Heart right ventricle (tissue), 16 donors: Measurements from ENCODE around the gene BBIP1. TPM values are rescaled to one million over a fixed set of nuclear protein-coding genes. Genes with fewer than 3 reads are reported as not detected.

Experiments used
- ATAC-seq, 8 donors: fragments of 200-7000 bp; cut with Tn5 transposase; one replicate each; pipeline ENCODE4 v1.9.1; 2020; ENCODE audit warnings: mild to moderate bottlenecking in 8 of 8, moderate library complexity in 8 of 8, moderate number of reproducible peaks in 1 of 8
- DNase-seq, 2 donors: peaks; one replicate each; pipeline ENCODE4 v3.0.0-alpha.2; 2020
- H3K27ac ChIP-seq, 10 donors: fragments of 200-600 bp; sonication (generic) in 2 of 10; one replicate each; pipeline versions ENCODE4 v1.5.0 to v1.8.0; 2020 to 2022; ENCODE audit warnings: mild to moderate bottlenecking in 3 of 10
- H3K27me3 ChIP-seq, 7 donors: fragments of 200-600 bp; one replicate each; pipeline ENCODE4 v1.8.0; 2021 to 2022; ENCODE audit warnings: mild to moderate bottlenecking in 2 of 7
- H3K36me3 ChIP-seq, 9 donors: fragments of 200-600 bp; sonication (generic) in 1 of 9; one replicate each; pipeline versions ENCODE4 v1.5.0 to v1.8.0; 2020 to 2022; ENCODE audit warnings: mild to moderate bottlenecking in 2 of 9
- H3K4me1 ChIP-seq, 9 donors: fragments of 200-600 bp; sonication (generic) in 1 of 9; one replicate each; pipeline versions ENCODE4 v1.5.0 to v1.8.0; 2020 to 2022; ENCODE audit warnings: mild to moderate bottlenecking in 4 of 9
- H3K4me3 ChIP-seq, 10 donors: fragments of 200-600 bp; sonication (generic) in 2 of 10; one replicate each; pipeline versions ENCODE4 v1.5.0 to v1.8.0; 2020 to 2022; ENCODE audit warnings: mild to moderate bottlenecking in 7 of 10, moderate library complexity in 2 of 10
- H3K9me3 ChIP-seq, 11 donors: fragments of 200-600 bp in 10 of 11; sonication (generic) in 2 of 11; one replicate each; pipeline versions ENCODE4 v1.5.0 to v1.8.0; 2013 to 2022; ENCODE audit warnings: mild to moderate bottlenecking in 2 of 11, control low read depth in 1 of 11, moderate library complexity in 1 of 11
- CTCF ChIP-seq, 9 donors: fragments of 200-600 bp; sonication (generic) in 2 of 9; IDR thresholded peaks; one replicate each; pipeline versions ENCODE4 v1.5.0 to v1.8.0; 2021 to 2022; ENCODE audit warnings: antibody characterized with exemption in 9 of 9, mild to moderate bottlenecking in 5 of 9, moderate library complexity in 1 of 9
- WGBS, 2 donors: extraction: QIAGEN DNeasy Blood & Tissue Kit; methylation state at CpG; one replicate each; pipeline ENCODE4 v1.1.7; 2013; ENCODE audit warnings: inconsistent platforms in 1 of 2; 5-methylcytosine and 5-hydroxymethylcytosine counted together
- intact Hi-C, 10 donors: fragments of 100-400 bp; cut with DNase I; formaldehyde crosslinking; loops; one replicate each; pipeline versions ENCODE4 v1.11.1 to v1.14.2; 2022
- polyA plus RNA-seq, 2 donors: library from polyadenylated mRNA; stranded (reverse); fragments of 200-250 nt; gene quantifications; one replicate each; pipeline ENCODE4 v1.2.3, GENCODE V29; 2013
- total RNA-seq, 10 donors: library from RNA; stranded (reverse); fragmentation: NEBNext Ultra II Directional in 3 of 10; extraction: Animal tissue kit (Norgen Biotek cat#: 25700) in 3 of 10; gene quantifications; one replicate each; pipeline versions ENCODE4 v1.2.1 to v1.2.4, GENCODE V29; 2021 to 2023
- donor health status: Arrhythmogenic right ventricular cardiomyopathy.
- donor health status: ischemic (EF 13 %, LVEDD 7.1; RV severe dilation, severe dysfunction).
- donor health status: healthy with polysubstance abuse.
- donor health status: DM: no; HTN: yes; CAD: no.
- donor health status: DM: no; HTN: no; CAD: no.
- donor health status: ischemic (EF 25% LVEDD 6.9; RV normal size, moderate dysfunction).
- donor health status: ischemic (EF 25% LVEDD 5.7; RV mildly dilated, moderate dysfunction).
- donor health status: healthy.
- donor health status: DM: yes; HTN: yes; CAD: no.
- donor health status: Ischemic cardiomyopathy.
- donor health status: ischemic (EF 35%, LVEDD 5.7; RV mildly dilated, moderate dysfunction).
- donor health status: nonischemic (EF 11% LVEDD 7.7; RV severe dilation, severe dysfunction).
- donor health status: DM: yes; HTN: yes; CAD: no.
- donor health status: PGD.
- donor health status: ischemic (EF 29% LVEDD 5.4; RV normal size, mild dysfunction).
- donor health status: nonischemic (EF 23%, LVEDD 6.1; RV moderate dilation, normal function).

Gene BBIP1
- total and polyA plus RNA-seq, 12 donors = 16.6 to 32.0 (median 24.6) TPM

GRCh38 chr10:110852255-110852896, 66.6 kb downstream of the BBIP1 start:
- DNase-seq = no peak
- Histone ChIP-seq H3K27me3 (no peaks in the 10 kb centered on the region), H3K9me3 (no peaks in the 10 kb centered on the region), H3K36me3 (no peaks in the 10 kb centered on the region), H3K4me3 (no peak overlapping the region), H3K27ac (no peak overlapping the region), H3K4me1 (peaks cover 0 to 36% (median 3%) of the 10 kb centered on the region in 9 donors)
- WGBS, 2 donors = 71 to 74% methylated on average over 7 of the region's 7 CpGs
- no peak for ATAC-seq
- no peak for TF ChIP-seq CTCF (IDR thresholded peaks at IDR 0.05)
- intact Hi-C loops = no loop called here

DNA sequence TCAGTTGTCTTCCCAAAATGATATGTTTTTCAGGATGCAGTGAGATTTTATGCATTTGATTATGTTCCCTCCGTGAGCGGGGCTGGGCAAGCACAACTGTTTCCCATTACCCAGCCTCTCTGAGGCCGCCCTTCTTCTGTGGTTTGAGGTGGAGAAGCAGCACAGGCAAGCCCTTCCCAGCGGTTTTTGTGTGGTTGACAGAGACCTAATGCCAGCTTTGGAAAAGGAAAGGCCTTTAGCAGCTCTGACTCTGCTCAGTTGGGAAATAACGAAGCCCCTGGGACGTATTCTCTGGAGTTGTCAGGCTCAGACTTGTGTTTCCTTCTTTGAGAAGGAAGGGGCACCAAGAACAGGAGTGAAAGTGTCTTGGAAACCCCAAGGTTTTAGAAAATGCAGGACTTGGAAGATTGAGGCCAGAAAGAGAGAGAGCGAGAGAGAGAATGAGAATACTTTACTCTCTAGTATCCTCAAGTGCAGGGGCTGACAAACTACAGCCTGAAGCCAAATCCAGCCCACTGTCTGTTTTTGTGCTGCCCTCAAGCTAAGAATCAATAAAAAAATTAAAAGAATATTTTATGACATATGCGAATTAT, 67.9 kb downstream of the BBIP1 start:
- no peak overlapping the region for H3K4me3 ChIP-seq
- no peaks in the 10 kb centered on the region for H3K27me3 ChIP-seq
- H3K27ac ChIP-seq = no peak overlapping the region
- H3K36me3 ChIP-seq = no peaks in the 10 kb centered on the region
- 84 to 85% methylated on average over 8 of the region's 8 CpGs for WGBS, 2 donors
- intact Hi-C loops = no loop called here
- DNase-seq (no peak), ATAC-seq (no peak)
- peaks cover 0 to 32% (median 0%) of the 10 kb centered on the region in 9 donors for H3K4me1 ChIP-seq
- no peak for TF ChIP-seq CTCF (IDR thresholded peaks at IDR 0.05)
- H3K9me3 ChIP-seq = no peaks in the 10 kb centered on the region

DNA sequence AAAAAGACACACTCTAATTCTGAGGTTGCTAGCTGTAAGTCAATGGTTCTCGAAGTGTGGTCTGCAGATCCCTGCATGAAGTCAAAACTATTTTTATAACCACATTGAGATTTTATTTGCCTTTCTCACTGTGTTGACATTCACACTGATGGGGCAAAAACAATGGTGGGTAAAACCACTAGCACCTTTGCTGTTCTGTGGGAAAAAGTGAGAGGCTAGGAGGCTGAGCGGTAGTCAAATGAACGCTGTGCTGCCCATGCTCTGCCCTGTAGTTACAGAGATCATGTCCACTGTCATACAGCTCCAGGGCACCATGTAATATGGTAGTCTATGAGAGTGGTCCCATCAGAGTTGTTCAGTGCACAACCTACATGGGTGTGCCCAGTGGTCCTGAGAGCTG, 68.9 kb downstream of the BBIP1 start:
- Histone ChIP-seq H3K27ac (no peak overlapping the region), H3K36me3 (no peaks in the 10 kb centered on the region), H3K4me3 (no peak overlapping the region), H3K27me3 (no peaks in the 10 kb centered on the region), H3K9me3 (no peaks in the 10 kb centered on the region), H3K4me1 (peaks cover 0 to 32% (median 0%) of the 10 kb centered on the region in 9 donors)
- 94 to 99% methylated on average over 3 of the region's 3 CpGs for WGBS, 2 donors
- ATAC-seq = no peak
- DNase-seq = no peak
- intact Hi-C loops = no loop called here
- no peak for TF ChIP-seq CTCF (IDR thresholded peaks at IDR 0.05)

Other genes starting within 250 kb of the BBIP1 start
- 10 to 100 TPM; 35.2 to 57.6 (median 45.7) TPM for gene PDCD4, start 47.3 kb downstream of the BBIP1 start, total RNA-seq
- 10 to 100 TPM; 15.9 to 59.5 TPM for gene PDCD4, start 47.3 kb downstream of the BBIP1 start, polyA plus RNA-seq
- 10 to 100 TPM; 39.3 to 68.2 (median 49.1) TPM for gene SHOC2, start 424 bp upstream of the BBIP1 start, total RNA-seq
- 10 to 100 TPM; 18.6 to 22.4 TPM for gene SHOC2, start 424 bp upstream of the BBIP1 start, polyA plus RNA-seq
- gene ADRA2A, start 157.8 kb upstream of the BBIP1 start, total RNA-seq = 1 to 10 TPM in 2 of 10 donors, under 1 TPM in 8; 0.32 to 1.4 (median 0.66) TPM
- gene ADRA2A, start 157.8 kb upstream of the BBIP1 start, polyA plus RNA-seq = under 1 TPM; 0.29 to 0.78 TPM